Upper lobe of right lung (tissue), 1 donor: Measurements from ENCODE around the gene NEK2. TPM values are rescaled to one million over a fixed set of nuclear protein-coding genes. Genes with fewer than 3 reads are reported as not detected.
A peak's percentile ranks its signal among the peaks of the same experiment; 100 is the strongest.
"Not testable (repeated sequence)": the region's sequence is repeated elsewhere in the genome, so short reads cannot be mapped to it uniquely, and the experiment has no call there.

ENCODE experiments used
- ATAC-seq: fragments of 200-7000 bp; cut with Tn5 transposase; one replicate; pipeline ENCODE4 v1.9.1; 2020; ENCODE audit warnings: mild to moderate bottlenecking, moderate library complexity
- DNase-seq: peaks from one replicate; pipeline ENCODE4 v3.0.0-alpha.2; 2020
- H3K27ac ChIP-seq: fragments of 200-600 bp; one replicate; pipeline ENCODE4 v1.8.0; 2022
- H3K27me3 ChIP-seq: fragments of 200-600 bp; one replicate; pipeline ENCODE4 v1.8.0; 2022; ENCODE audit warnings: mild to moderate bottlenecking
- H3K36me3 ChIP-seq: fragments of 200-600 bp; one replicate; pipeline ENCODE4 v1.8.0; 2022
- H3K4me1 ChIP-seq: fragments of 200-600 bp; one replicate; pipeline ENCODE4 v1.8.0; 2022
- H3K4me3 ChIP-seq: fragments of 200-600 bp; one replicate; pipeline ENCODE4 v1.8.0; 2022; ENCODE audit warnings: mild to moderate bottlenecking
- H3K9me3 ChIP-seq: fragments of 200-600 bp; one replicate; pipeline ENCODE4 v1.8.0; 2022
- intact Hi-C: fragments of 100-400 bp; cut with DNase I; formaldehyde crosslinking; loops from one replicate; pipeline ENCODE4 v1.11.0; 2022
- total RNA-seq: library from RNA; stranded (reverse); fragmentation: NEBNext Ultra II Directional; extraction: Animal tissue kit (Norgen Biotek cat#: 25700); gene quantifications from one replicate; pipeline ENCODE4 v1.2.1, GENCODE V29; 2021
- TF ChIP-seq, protein P1 (sequence below): fragments of 200-600 bp; IDR thresholded peaks from one replicate; pipeline ENCODE4 v1.8.0; 2022; ENCODE audit warnings: antibody characterized with exemption
- donor health status: DM: no; HTN: yes; CAD: no; lungs with severe emphysema.

Gene NEK2
- total RNA-seq, 1 donor from 2014 or later, result 0.35 TPM

- H3K9me3 ChIP-seq, result no peaks in the 10 kb centered on the region
- peaks cover 7% of the 10 kb centered on the region for H3K4me1 ChIP-seq
- no peak overlapping the region for H3K4me3 ChIP-seq
- no peaks in the 10 kb centered on the region for H3K27me3 ChIP-seq
- no peaks in the 10 kb centered on the region for H3K36me3 ChIP-seq
- DNase-seq, result peak; percentile 33
- no peak for ATAC-seq
- TF ChIP-seq, protein P1, sequence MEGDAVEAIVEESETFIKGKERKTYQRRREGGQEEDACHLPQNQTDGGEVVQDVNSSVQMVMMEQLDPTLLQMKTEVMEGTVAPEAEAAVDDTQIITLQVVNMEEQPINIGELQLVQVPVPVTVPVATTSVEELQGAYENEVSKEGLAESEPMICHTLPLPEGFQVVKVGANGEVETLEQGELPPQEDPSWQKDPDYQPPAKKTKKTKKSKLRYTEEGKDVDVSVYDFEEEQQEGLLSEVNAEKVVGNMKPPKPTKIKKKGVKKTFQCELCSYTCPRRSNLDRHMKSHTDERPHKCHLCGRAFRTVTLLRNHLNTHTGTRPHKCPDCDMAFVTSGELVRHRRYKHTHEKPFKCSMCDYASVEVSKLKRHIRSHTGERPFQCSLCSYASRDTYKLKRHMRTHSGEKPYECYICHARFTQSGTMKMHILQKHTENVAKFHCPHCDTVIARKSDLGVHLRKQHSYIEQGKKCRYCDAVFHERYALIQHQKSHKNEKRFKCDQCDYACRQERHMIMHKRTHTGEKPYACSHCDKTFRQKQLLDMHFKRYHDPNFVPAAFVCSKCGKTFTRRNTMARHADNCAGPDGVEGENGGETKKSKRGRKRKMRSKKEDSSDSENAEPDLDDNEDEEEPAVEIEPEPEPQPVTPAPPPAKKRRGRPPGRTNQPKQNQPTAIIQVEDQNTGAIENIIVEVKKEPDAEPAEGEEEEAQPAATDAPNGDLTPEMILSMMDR, result no peak
- no peak overlapping the region for H3K27ac ChIP-seq
- intact Hi-C loops, result no loop called here
Observed at GRCh38 chr1:211637066-211637465, 38.4 kb downstream of the NEK2 start.

DNA sequence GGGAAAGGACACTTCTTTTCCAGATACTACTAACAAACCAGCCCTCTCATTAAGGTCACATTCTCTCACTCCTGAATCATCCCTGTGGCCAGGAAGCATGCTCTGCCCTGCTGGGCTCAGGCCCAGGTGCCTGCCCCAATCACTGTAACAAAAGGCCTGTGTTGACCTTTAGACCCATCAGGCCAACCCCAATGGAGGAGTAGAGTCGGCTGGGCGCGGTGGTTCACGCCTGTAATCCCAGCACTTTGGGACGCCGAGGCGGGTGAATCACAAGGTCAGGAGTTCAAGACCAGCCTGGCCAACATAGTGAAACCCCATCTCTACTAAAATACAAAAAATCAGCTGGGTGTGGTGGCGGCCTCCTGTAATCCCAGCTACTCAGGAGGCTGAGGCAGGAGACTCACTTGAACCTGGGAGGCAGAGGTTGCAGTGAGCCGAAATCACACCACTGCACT, 38.8 kb downstream of the NEK2 start:
- ATAC-seq, result not testable (repeated sequence)
- peak; percentile 22 for DNase-seq

GRCh38 chr1:211635597-211636205, 39.7 kb downstream of the NEK2 start:
- intact Hi-C loops, result no loop called here
- Histone ChIP-seq H3K27ac (no peak overlapping the region), H3K4me3 (no peak overlapping the region), H3K4me1 (peaks cover 7% of the 10 kb centered on the region), H3K27me3 (no peaks in the 10 kb centered on the region), H3K36me3 (no peaks in the 10 kb centered on the region), H3K9me3 (no peaks in the 10 kb centered on the region)
- peak; percentile 13 for DNase-seq
- ATAC-seq, result no peak
- TF ChIP-seq, protein P1, result no peak

More for the DNA sequence above, 38.8 kb downstream of the NEK2 start:
- H3K27ac ChIP-seq, H3K9me3 ChIP-seq, intact Hi-C loops, H3K27me3 ChIP-seq, H3K36me3 ChIP-seq, H3K4me1 ChIP-seq, H3K4me3 ChIP-seq: not testable (repeated sequence)

- TF ChIP-seq, protein P1, result no peak
- Histone ChIP-seq H3K27ac (no peak overlapping the region), H3K36me3 (no peaks in the 10 kb centered on the region), H3K4me3 (no peak overlapping the region), H3K4me1 (peaks cover 7% of the 10 kb centered on the region), H3K27me3 (no peaks in the 10 kb centered on the region), H3K9me3 (no peaks in the 10 kb centered on the region)
- intact Hi-C loops, result no loop called here
- ATAC-seq (no peak), DNase-seq (peak; percentile 0)
Observed at GRCh38 chr1:211634931-211635330, 40.5 kb downstream of the NEK2 start.

GRCh38 chr1:211634461-211634860, 41.0 kb downstream of the NEK2 start:
- Histone ChIP-seq H3K36me3 (no peaks in the 10 kb centered on the region), H3K4me1 (peaks cover 7% of the 10 kb centered on the region), H3K27me3 (no peaks in the 10 kb centered on the region), H3K9me3 (no peaks in the 10 kb centered on the region), H3K4me3 (no peak overlapping the region), H3K27ac (no peak overlapping the region)
- no peak for ATAC-seq
- TF ChIP-seq, protein P1, result no peak
- peak; percentile 4 for DNase-seq
- intact Hi-C loops, result no loop called here

GRCh38 chr1:211633524-211633846, 41.9 kb downstream of the NEK2 start:
- Histone ChIP-seq H3K27me3 (no peaks in the 10 kb centered on the region), H3K9me3 (no peaks in the 10 kb centered on the region), H3K4me3 (no peak overlapping the region), H3K27ac (no peak overlapping the region), H3K4me1 (peaks cover 7% of the 10 kb centered on the region), H3K36me3 (no peaks in the 10 kb centered on the region)
- ATAC-seq, result no peak
- DNase-seq, result no peak
- intact Hi-C loops, result no loop called here
- TF ChIP-seq, protein P1, result no peak
